Mesothelial cell of epicardium (in vitro differentiated cells): ENCODE measurements around the gene RAP1GAP. TPM values are rescaled to one million over a fixed set of nuclear protein-coding genes. Genes with fewer than 3 reads are reported as not detected.

ENCODE experiments used
- DNase-seq, 2 experiments: peaks; one replicate each; pipeline ENCODE4 v3.0.0; 2021; ENCODE audit warnings: low spot score in 2 of 2; ENCODE audit not compliant: unreplicated experiment in 2 of 2
- H3K27ac Mint-ChIP-seq: 2 replicates; pipeline ENCODE4 v1.8.0; 2021; ENCODE audit warnings: mixed read lengths
- H3K27me3 Mint-ChIP-seq: 2 replicates; pipeline ENCODE4 v1.8.0; 2021; ENCODE audit warnings: low read depth, mixed read lengths
- H3K36me3 Mint-ChIP-seq: 2 replicates; pipeline ENCODE4 v1.8.0; 2021; ENCODE audit warnings: mixed read lengths
- H3K4me1 Mint-ChIP-seq: 2 replicates; pipeline ENCODE4 v1.8.0; 2021; ENCODE audit warnings: mixed read lengths
- H3K4me3 Mint-ChIP-seq: 2 replicates; pipeline ENCODE4 v1.8.0; 2021; ENCODE audit warnings: mild to moderate bottlenecking, moderate library complexity, mixed read lengths
- H3K9me3 Mint-ChIP-seq: 2 replicates; pipeline ENCODE4 v1.8.0; 2021; ENCODE audit warnings: mixed read lengths
- CTCF ChIP-seq: fragments of 200-600 bp; sonication (generic); IDR thresholded peaks from one replicate; pipeline ENCODE4 v1.5.0; 2021; ENCODE audit warnings: antibody characterized with exemption; ENCODE audit not compliant: unreplicated experiment
- total RNA-seq: library from RNA; stranded (reverse); gene quantifications from 3 replicates; pipeline ENCODE4 v1.2.1, GENCODE V29; 2021

The RAP1GAP gene
- total RNA-seq, 1 donor from 2014 or later, result 8.0 TPM

- DNase-seq, result no peak
- H3K9me3 Mint-ChIP-seq, result no peaks in the 10 kb centered on the region
- no peak overlapping the region for H3K27ac Mint-ChIP-seq
- TF ChIP-seq CTCF, result no peak
- no peak overlapping the region for H3K4me3 Mint-ChIP-seq
- no peaks in the 10 kb centered on the region for H3K4me1 Mint-ChIP-seq
- H3K27me3 Mint-ChIP-seq, result peaks cover 1% of the 10 kb centered on the region
- H3K36me3 Mint-ChIP-seq, result no peaks in the 10 kb centered on the region
Measured at GRCh38 chr1:21601278-21602048, 67.7 kb downstream of the RAP1GAP start.

DNA sequence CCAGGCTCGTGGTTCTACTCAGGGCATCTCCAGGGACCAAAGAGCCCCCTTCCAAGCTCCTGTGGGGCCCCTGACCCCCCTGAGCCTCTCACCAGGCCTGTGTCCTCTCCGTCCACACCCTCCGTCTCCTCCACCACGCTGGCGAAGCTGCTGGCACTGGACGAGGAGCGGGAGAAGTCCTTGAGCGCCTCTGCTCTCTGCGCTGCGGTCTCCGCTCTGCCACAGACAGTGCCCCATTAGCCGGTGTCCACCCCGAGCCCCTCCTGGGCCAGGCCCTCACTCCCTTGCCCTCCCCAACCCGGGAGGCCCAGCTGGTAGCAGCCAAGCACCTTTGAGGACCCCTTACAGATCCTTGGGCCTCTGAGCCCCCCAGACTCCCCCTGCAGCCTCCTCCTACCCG is 69.8 kb downstream of the RAP1GAP start:
- Mint-ChIP-seq H3K27ac (no peak overlapping the region), H3K36me3 (no peaks in the 10 kb centered on the region), H3K9me3 (no peaks in the 10 kb centered on the region), H3K4me3 (no peak overlapping the region), H3K27me3 (peaks cover 4% of the 10 kb centered on the region), H3K4me1 (no peaks in the 10 kb centered on the region)
- DNase-seq, result no peak
- TF ChIP-seq CTCF, result no peak

DNA sequence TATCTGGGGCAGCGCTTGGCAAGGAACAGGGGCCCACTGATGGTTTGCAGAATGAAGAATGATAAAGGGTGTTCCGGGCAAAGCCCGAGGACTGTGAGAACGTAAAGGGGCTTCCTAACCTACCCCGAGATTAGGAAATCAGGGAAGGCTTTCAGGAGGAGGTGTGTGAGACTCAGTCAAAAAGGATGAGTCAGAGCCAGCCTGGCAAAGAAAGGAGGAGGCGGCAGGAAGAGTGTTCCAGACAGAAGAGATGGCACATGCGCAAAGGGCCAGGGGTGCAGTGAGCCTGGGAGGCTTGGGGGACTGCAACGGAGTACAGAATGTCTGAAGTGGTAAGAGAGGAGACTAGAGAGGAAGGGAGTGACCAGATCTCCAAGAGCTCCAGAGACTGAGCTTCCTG is 70.3 kb downstream of the RAP1GAP start:
- no peak overlapping the region for H3K27ac Mint-ChIP-seq
- no peak for TF ChIP-seq CTCF
- H3K4me3 Mint-ChIP-seq, result no peak overlapping the region
- H3K36me3 Mint-ChIP-seq, result no peaks in the 10 kb centered on the region
- H3K9me3 Mint-ChIP-seq, result no peaks in the 10 kb centered on the region
- peaks cover 4% of the 10 kb centered on the region for H3K27me3 Mint-ChIP-seq
- no peaks in the 10 kb centered on the region for H3K4me1 Mint-ChIP-seq
- DNase-seq, result no peak

DNA sequence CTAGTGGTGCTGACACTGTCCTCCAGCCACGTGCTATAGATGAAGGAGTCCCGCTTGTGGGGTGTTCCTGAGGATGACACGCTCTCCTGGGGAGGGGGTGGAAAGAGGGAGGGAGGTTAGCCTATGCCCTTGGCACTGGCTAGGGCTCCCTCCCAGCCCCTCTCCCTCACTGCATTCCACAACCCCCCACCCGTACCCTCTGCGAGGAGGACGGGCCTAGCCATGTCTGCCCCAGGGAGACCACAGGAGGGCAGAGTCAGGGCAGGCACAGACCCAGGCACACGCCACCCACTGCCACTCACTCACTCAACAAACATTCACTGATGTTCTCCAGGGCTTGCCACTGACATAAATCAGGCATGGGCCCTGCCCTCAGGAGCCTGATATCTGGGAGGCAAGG is 70.7 kb downstream of the RAP1GAP start:
- Mint-ChIP-seq H3K4me3 (no peak overlapping the region), H3K4me1 (no peaks in the 10 kb centered on the region), H3K9me3 (no peaks in the 10 kb centered on the region), H3K27me3 (peaks cover 4% of the 10 kb centered on the region), H3K36me3 (no peaks in the 10 kb centered on the region), H3K27ac (no peak overlapping the region)
- TF ChIP-seq CTCF, result no peak
- no peak for DNase-seq

GRCh38 chr1:21597753-21598152 is 71.4 kb downstream of the RAP1GAP start:
- Mint-ChIP-seq H3K9me3 (no peaks in the 10 kb centered on the region), H3K36me3 (no peaks in the 10 kb centered on the region), H3K4me1 (no peaks in the 10 kb centered on the region), H3K27me3 (peaks cover 4% of the 10 kb centered on the region), H3K4me3 (no peak overlapping the region), H3K27ac (no peak overlapping the region)
- TF ChIP-seq CTCF, result no peak
- DNase-seq, result no peak
